Measurements from ENCODE around the gene SLC45A1.
"Not testable (repeated sequence)": the region's sequence is repeated elsewhere in the genome, so short reads cannot be mapped to it uniquely, and the experiment has no call there.

The SLC45A1 gene

GRCh38 chr1:8317647-8318381 lies at the start of gene SLC45A1:
Gene SLC45A1 (plus strand): TSS chr1:8318114. CDS start chr1:8324330, 6,216 bp downstream.
- DNase-seq: peak; percentile 80

GRCh38 chr1:8273036-8273435 lies 44.9 kb upstream of the SLC45A1 start:
- no peak for DNase-seq

- DNase-seq: no peak
These were observed 43.6 kb upstream of the SLC45A1 start for GRCh38 chr1:8274352-8274751.

- no peak for DNase-seq
These were observed 41.6 kb upstream of the SLC45A1 start for GRCh38 chr1:8276173-8276914.

GRCh38 chr1:8276932-8277331 lies 41.0 kb upstream of the SLC45A1 start:
- DNase-seq: no peak

GRCh38 chr1:8278677-8279076 lies 39.2 kb upstream of the SLC45A1 start:
- not testable (repeated sequence) for DNase-seq

GRCh38 chr1:8281843-8282509 lies 35.9 kb upstream of the SLC45A1 start:
- peak; percentile 51 for DNase-seq

- DNase-seq: peak; percentile 90
These were observed 34.6 kb upstream of the SLC45A1 start for GRCh38 chr1:8283058-8283884.

- no peak for DNase-seq
These were observed 33.8 kb upstream of the SLC45A1 start for GRCh38 chr1:8284127-8284526.

GRCh38 chr1:8285103-8285502 lies 32.8 kb upstream of the SLC45A1 start:
- DNase-seq: no peak

- no peak for DNase-seq
These were observed 31.9 kb upstream of the SLC45A1 start for GRCh38 chr1:8285965-8286364.

- no peak for DNase-seq
These were observed 24.8 kb upstream of the SLC45A1 start for GRCh38 chr1:8293118-8293517.

- no peak for DNase-seq
These were observed 24.2 kb upstream of the SLC45A1 start for GRCh38 chr1:8293641-8294169.

GRCh38 chr1:8294170-8294697 lies 23.7 kb upstream of the SLC45A1 start:
- DNase-seq: no peak

GRCh38 chr1:8297245-8297644 lies 20.7 kb upstream of the SLC45A1 start:
- DNase-seq: no peak

GRCh38 chr1:8299963-8300362 lies 18.0 kb upstream of the SLC45A1 start:
- DNase-seq: no peak

GRCh38 chr1:8302081-8302956 lies 15.6 kb upstream of the SLC45A1 start:
- DNase-seq: no peak

- DNase-seq: no peak
These were observed 14.8 kb upstream of the SLC45A1 start for GRCh38 chr1:8303141-8303540.

GRCh38 chr1:8303876-8304275 lies 14.0 kb upstream of the SLC45A1 start:
- no peak for DNase-seq

- peak; percentile 16 for DNase-seq
These were observed 10.3 kb upstream of the SLC45A1 start for GRCh38 chr1:8307628-8308027.

GRCh38 chr1:8311068-8311718 lies 6.7 kb upstream of the SLC45A1 start:
- DNase-seq: no peak
